ENCODE results near the gene MRO. TPM values are rescaled to one million over a fixed set of nuclear protein-coding genes. Genes with fewer than 3 reads are reported as not detected.

The MRO gene
- total and polyA plus RNA-seq, 2 donors (not counting 1 experiment from before 2014, with no cell fraction given) = under 0.01 to 0.02 TPM

- Histone ChIP-seq H3K4me3 (replicated peaks in 1 of 4; ENCODE audit: control extremely low read depth in 1 of 4, insufficient read depth in 1 of 4, low read depth in 3 of 4, low read length in 4 of 4) (no peak overlapping the region), H3K9ac (ENCODE audit: insufficient read depth, low read length) (no peak overlapping the region), H3K9me3 (ENCODE audit: control insufficient read depth, insufficient read depth, low read depth, low read length) (no peaks in the 10 kb centered on the region), H3K79me2 (ENCODE audit: control insufficient read depth, insufficient read depth, low read length) (no peaks in the 10 kb centered on the region), H3K36me3 (ENCODE audit: control insufficient read depth, insufficient read depth, low read length) (no peaks in the 10 kb centered on the region), H3K4me1 (ENCODE audit: control insufficient read depth, extremely low read depth, insufficient read depth, low read length) (no peaks in the 10 kb centered on the region), H3K27ac (ENCODE audit: insufficient read depth, low read length) (no peak overlapping the region), H3K27me3 (ENCODE audit: control insufficient read depth, insufficient read depth, low read length) (no peaks in the 10 kb centered on the region), H4K20me1 (ENCODE audit: control insufficient read depth, extremely low read depth, insufficient read depth, low read length) (no peaks in the 10 kb centered on the region), H2AFZ (ENCODE audit: low read length) (no peak overlapping the region), H3K4me2 (ENCODE audit: extremely low read depth, insufficient read depth, low read length) (no peak overlapping the region)
- DNase-seq (ENCODE audit: low read depth in 2 of 2) = no peak
- TF ChIP-seq EZH2 (IDR thresholded peaks at IDR 0.05; ENCODE audit: low read length, missing control alignments) (no peak), CTCF (conservative IDR thresholded peaks at IDR 0.05 in 1 of 2, IDR thresholded peaks at IDR 0.05 in 1 of 2; ENCODE audit: low read depth in 1 of 2, low read length in 2 of 2) (no peak)
Observed at GRCh38 chr18:50776383-50776782, 43.4 kb downstream of the MRO start.

DNA sequence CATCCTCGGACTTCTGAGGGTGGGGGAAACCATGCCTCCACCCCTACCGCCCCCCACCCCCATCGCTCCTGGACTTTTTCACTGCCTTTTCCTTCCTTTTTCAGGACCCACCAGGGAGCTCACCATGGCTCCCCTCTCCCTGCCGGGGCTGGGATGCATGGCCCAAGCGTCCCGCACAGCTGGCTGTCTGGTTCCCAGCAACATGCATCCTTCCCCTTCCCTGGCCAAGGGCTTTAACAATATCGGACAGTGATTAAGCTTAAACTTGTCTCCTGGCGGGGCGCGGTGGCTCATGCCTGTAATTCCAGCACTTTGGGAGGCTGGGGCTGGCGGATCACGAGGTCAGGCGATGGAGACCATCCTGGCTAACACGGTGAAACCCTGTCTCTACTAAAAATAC lies 44.1 kb downstream of the MRO start:
- no peak for DNase-seq (ENCODE audit: low read depth in 2 of 2)
- Histone ChIP-seq H2AFZ (ENCODE audit: low read length) (no peak overlapping the region), H4K20me1 (ENCODE audit: control insufficient read depth, extremely low read depth, insufficient read depth, low read length) (no peaks in the 10 kb centered on the region), H3K9ac (ENCODE audit: insufficient read depth, low read length) (no peak overlapping the region), H3K4me1 (ENCODE audit: control insufficient read depth, extremely low read depth, insufficient read depth, low read length) (no peaks in the 10 kb centered on the region), H3K36me3 (ENCODE audit: control insufficient read depth, insufficient read depth, low read length) (no peaks in the 10 kb centered on the region), H3K79me2 (ENCODE audit: control insufficient read depth, insufficient read depth, low read length) (no peaks in the 10 kb centered on the region), H3K4me3 (replicated peaks in 1 of 4; ENCODE audit: control extremely low read depth in 1 of 4, insufficient read depth in 1 of 4, low read depth in 3 of 4, low read length in 4 of 4) (no peak overlapping the region), H3K27ac (ENCODE audit: insufficient read depth, low read length) (no peak overlapping the region), H3K4me2 (ENCODE audit: extremely low read depth, insufficient read depth, low read length) (no peak overlapping the region), H3K9me3 (ENCODE audit: control insufficient read depth, insufficient read depth, low read depth, low read length) (no peaks in the 10 kb centered on the region), H3K27me3 (ENCODE audit: control insufficient read depth, insufficient read depth, low read length) (no peaks in the 10 kb centered on the region)
- no peak for TF ChIP-seq CTCF (conservative IDR thresholded peaks at IDR 0.05 in 1 of 2, IDR thresholded peaks at IDR 0.05 in 1 of 2; ENCODE audit: low read depth in 1 of 2, low read length in 2 of 2)
- no peak for TF ChIP-seq EZH2 (IDR thresholded peaks at IDR 0.05; ENCODE audit: low read length, missing control alignments)

- H3K4me1 ChIP-seq (ENCODE audit: control insufficient read depth, extremely low read depth, insufficient read depth, low read length) = no peaks in the 10 kb centered on the region
- H3K27me3 ChIP-seq (ENCODE audit: control insufficient read depth, insufficient read depth, low read length) = no peaks in the 10 kb centered on the region
- no peaks in the 10 kb centered on the region for H3K9me3 ChIP-seq (ENCODE audit: control insufficient read depth, insufficient read depth, low read depth, low read length)
- H3K9ac ChIP-seq (ENCODE audit: insufficient read depth, low read length) = no peak overlapping the region
- no peak overlapping the region for H3K4me3 ChIP-seq (replicated peaks in 1 of 4; ENCODE audit: control extremely low read depth in 1 of 4, insufficient read depth in 1 of 4, low read depth in 3 of 4, low read length in 4 of 4)
- no peak overlapping the region for H3K27ac ChIP-seq (ENCODE audit: insufficient read depth, low read length)
- DNase-seq (ENCODE audit: low read depth in 2 of 2) = no peak
- TF ChIP-seq EZH2 (IDR thresholded peaks at IDR 0.05; ENCODE audit: low read length, missing control alignments) (no peak), CTCF (conservative IDR thresholded peaks at IDR 0.05 in 1 of 2, IDR thresholded peaks at IDR 0.05 in 1 of 2; ENCODE audit: low read depth in 1 of 2, low read length in 2 of 2) (no peak)
- H3K36me3 ChIP-seq (ENCODE audit: control insufficient read depth, insufficient read depth, low read length) = no peaks in the 10 kb centered on the region
- H4K20me1 ChIP-seq (ENCODE audit: control insufficient read depth, extremely low read depth, insufficient read depth, low read length) = no peaks in the 10 kb centered on the region
- H3K4me2 ChIP-seq (ENCODE audit: extremely low read depth, insufficient read depth, low read length) = no peak overlapping the region
- H3K79me2 ChIP-seq (ENCODE audit: control insufficient read depth, insufficient read depth, low read length) = no peaks in the 10 kb centered on the region
- no peak overlapping the region for H2AFZ ChIP-seq (ENCODE audit: low read length)
Observed at GRCh38 chr18:50775207-50775606, 44.6 kb downstream of the MRO start.

All from fibroblast of lung (primary cell).